NCI-H128 (cell line): ENCODE measurements around the gene FRAS1.
"Not testable (repeated sequence)": the region's sequence is repeated elsewhere in the genome, so short reads cannot be mapped to it uniquely, and the experiment has no call there.

Experiments
- DNase-seq: peaks from one replicate; lab custom pipeline; 2025; ENCODE audit not compliant: unreplicated experiment; lab: John Stamatoyannopoulos, UW

Gene FRAS1

DNA sequence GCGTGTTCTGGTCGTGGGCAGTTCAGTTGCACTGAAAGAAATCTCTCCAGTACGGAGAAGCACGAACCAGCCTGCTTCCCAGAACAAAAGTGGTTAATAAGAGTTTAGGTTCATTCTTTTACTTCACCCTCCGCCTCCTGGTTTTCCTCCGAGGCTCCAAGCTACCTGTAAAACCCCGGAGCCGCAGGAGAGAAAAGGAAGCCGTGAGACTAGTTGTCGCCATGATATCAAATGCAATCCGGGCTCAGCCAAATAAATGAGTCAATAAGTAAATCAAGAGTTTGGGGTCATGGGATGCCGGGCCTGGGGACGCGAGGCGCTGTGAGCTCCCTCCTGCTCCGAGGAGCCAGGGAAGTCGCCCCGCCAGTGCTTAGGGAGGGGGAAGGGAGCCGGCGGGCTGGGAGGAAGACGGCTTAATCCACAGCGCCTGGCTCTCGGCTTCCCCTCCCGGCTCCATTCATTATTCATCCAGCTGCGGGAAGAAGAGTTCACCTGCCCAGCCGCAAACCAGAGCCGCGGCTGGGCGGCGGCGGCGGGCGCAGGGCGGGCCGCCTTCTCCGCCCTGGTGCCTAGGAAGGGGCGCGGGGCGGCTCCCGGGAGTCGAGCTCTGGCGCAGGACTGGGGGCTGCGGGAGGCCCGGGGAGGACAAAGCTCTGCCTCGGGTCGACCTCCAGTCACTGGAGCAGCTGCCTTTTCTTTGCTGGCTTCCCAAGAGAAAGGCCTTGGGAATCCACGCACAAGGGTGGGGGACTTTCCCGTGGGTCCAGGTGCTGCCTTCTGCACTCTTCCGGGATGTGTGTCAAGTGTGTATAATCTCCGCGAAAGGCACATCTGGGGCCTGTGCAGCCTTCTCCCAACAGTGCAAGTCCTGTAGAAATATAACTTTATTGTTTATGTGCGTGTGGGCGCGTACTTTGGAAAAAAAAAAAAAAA, 1.7 kb downstream of the FRAS1 start:
- DNase-seq, result no peak

DNA sequence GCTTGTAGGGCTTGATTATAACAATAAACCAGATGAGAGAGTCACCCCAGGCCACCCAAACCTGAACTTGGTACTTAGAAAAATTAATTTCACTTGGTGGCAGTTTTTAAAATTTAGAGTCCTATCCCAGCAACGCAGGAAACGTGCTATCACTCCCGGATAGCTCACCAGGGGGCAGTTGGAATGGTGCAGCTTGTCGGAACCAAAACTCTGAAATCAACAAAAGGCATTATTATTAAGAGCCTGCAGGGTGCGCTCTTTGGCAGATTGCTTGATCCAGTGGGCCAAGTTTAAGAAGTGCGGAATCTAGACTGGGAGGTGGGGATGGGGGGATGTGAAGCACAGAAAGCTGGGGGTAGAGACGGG, 2.4 kb downstream of the FRAS1 start:
- peak; percentile 1 for DNase-seq

- DNase-seq, result no peak
These were observed 2.8 kb downstream of the FRAS1 start for GRCh38 chr4:78059938-78060337.

DNA sequence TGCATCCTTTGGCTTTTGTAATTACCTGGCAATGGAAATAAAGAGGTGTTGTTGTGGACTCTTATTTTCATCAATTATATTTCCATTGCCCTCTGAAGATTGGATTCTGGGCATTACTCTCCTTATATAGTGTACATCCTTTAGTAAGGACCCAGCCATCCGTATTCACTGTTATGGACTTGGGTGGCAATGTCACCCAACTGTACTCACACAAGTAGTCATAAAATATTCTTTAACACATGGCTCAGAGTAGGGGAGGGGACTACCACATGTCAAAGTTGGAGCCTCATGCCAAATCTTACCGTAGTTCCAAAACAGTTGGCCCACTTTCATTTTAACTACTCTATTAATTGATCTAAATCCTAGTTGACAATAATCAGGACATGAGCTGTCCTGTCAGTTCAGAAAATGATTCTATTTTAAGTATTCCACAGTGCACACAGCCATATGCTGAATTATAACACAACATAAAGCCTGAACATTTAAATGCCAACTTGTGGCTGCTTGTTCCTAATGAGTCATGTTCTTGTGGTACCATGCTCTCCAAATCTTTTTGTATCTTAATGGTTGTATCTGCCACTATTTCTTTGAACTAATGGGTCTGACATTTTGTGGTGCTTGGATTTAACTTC, 4.9 kb downstream of the FRAS1 start:
- DNase-seq, result no peak

GRCh38 chr4:78065508-78066192, 8.5 kb downstream of the FRAS1 start:
- DNase-seq, result no peak

GRCh38 chr4:78068481-78068880, 11.4 kb downstream of the FRAS1 start:
- no peak for DNase-seq

GRCh38 chr4:78069319-78069718, 12.2 kb downstream of the FRAS1 start:
- no peak for DNase-seq

DNA sequence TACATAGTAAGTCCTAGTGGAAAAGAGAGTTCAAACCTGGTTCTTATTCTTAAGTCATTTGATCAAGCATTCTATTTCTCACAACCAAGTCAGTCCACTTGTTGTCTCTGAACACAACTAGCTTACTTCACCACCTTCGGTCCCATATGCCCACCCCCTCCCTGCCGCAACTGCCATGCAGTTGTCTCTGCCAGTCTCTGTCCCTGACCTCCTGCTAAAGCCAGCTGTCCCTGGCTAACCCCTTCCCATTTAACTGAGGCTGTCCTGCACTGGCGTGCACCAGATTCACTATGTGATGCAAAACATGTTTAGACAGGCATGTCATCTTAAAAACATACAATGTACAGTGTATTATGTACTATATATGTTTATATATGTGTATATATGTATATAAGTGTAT, 12.7 kb downstream of the FRAS1 start:
- DNase-seq, result no peak

- DNase-seq, result no peak
These were observed 13.7 kb downstream of the FRAS1 start for GRCh38 chr4:78070731-78071282.

- no peak for DNase-seq
These were observed 17.6 kb downstream of the FRAS1 start for GRCh38 chr4:78074759-78075158.

- DNase-seq, result no peak
These were observed 18.9 kb downstream of the FRAS1 start for GRCh38 chr4:78075986-78076385.

DNA sequence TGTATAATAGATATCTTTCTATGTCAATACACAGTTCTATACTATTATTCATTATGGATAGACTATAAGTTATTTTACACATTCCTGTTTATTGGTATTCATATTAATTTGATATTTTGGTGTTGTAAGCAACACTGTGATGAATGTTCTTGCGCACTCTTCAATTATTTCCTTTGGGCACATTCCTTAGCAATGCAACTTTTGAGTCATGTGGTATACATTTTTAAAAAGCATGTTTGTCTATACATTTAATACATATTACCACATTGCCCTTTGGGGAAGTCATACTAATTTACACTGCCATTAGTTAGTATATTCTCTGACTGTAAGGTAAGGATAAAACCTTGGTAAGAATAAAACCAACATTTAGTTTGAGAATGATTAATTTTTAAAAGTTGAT, 21.0 kb downstream of the FRAS1 start:
- no peak for DNase-seq

DNA sequence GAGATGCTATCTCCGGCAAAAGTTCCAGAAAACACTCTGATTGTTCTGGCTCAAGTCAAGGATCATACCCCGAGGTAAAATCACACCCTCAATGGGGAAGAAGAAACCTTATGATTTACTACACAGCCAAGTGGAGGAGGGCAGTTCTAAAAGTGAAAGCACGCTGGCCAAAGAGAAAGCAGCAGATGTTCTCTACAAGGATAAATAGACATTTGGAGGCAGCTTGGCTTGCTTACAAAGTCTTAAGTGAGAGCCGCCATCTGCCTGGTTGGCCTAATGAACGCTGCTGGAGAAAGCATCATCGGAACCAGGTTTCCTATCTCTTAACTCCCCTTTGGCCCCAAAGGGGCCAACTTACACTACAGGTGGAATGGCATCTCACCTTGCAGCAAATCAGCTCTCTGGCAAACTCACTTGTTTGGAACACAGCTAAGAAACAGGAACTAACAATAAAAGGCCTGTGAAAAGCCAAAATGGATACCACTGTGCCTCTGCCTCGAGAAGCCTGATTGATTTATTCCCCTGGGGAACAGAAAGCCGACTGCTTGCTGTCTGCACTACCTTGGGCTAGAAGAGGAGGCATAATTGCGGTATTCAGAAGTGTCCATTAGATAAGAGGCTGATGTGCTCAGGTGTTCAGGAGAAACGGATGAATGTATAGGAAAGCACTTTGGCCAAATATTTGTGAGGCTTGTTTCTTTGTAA, 22.8 kb downstream of the FRAS1 start:
- peak; percentile 31 for DNase-seq

DNA sequence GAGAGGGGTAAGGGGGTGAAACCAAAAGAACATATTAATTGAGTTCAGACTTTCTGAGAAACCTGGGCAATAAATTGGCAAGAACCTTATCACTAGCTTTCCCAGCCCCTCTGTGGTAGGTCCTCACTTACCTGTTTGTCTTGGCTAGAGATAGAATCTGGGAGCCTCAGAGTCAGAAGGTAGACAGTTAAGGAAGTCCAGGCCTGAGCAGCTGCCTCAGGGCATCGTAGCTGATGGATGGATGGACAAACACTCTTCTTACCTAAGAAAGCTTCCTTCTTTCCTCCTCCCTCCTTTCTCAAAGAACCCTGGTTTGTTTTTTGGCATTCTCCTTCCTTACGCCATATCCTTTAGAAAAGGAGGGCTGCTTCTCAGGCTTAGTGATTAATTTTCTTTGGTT, 24.4 kb downstream of the FRAS1 start:
- no peak for DNase-seq

- no peak for DNase-seq
These were observed 25.9 kb downstream of the FRAS1 start for GRCh38 chr4:78083035-78083434.

DNA sequence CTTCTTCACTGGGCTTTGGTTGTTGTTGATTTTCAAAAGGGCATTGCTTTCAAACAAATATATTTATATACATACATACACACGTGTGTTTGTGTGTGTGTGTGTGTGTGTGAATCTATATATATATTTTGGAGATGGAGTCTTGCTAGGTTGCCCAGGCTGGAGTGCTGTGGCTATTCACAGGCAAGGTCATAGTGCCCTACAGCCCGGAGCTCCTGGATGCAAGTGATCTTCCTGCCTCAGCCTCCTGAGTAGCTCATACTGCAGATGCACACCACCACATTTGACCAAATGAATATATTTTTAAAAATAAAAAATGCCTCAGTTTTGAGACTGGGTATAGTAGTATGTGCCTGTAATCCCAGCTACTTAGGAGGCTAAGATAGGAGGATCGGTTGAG, 34.4 kb downstream of the FRAS1 start:
- DNase-seq, result no peak

GRCh38 chr4:78092350-78092749, 35.2 kb downstream of the FRAS1 start:
- DNase-seq, result not testable (repeated sequence)

GRCh38 chr4:78092850-78093249, 35.7 kb downstream of the FRAS1 start:
- DNase-seq, result no peak

- DNase-seq, result no peak
These were observed 38.0 kb downstream of the FRAS1 start for GRCh38 chr4:78095081-78095480.

DNA sequence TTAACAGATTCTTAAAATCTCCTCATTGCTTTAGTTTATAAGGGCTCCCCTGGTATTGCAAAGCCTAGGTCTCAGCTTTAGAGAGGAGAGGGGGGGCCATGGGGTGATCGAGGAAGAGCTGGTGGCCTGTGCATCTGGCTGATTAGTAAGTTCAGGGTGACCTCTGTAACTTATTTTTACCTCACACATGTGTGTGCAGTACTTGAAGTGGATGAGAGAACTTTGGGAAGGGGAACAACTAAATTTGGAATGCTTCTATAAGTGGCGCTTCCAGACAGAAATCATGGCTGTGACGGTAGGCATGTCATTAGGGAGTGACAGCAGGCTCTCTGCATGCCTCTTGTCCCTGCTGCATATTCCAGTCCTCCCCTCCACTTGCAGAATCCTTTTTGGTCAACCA, 41.9 kb downstream of the FRAS1 start:
- no peak for DNase-seq

DNA sequence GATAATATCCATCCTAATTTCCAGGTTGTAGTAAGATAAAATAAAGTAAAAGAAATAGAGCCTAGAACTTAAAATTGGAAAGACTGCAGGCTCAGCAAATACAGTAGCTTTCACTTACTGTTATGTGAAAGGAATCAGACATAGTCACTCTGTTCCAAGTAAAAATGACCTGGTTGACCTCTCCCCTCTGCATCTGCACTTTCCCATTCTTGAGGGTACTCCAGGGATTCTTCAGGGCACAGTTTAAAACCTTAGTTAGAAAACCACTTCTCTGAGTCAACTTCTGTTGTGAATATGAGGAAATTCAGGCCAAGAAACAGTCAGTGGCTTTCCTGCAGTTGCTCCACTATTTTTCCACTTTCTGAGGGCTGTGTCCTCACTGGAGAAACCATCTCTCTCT, 42.9 kb downstream of the FRAS1 start:
- no peak for DNase-seq
